Activated T-cell treated with anti-CD3 and anti-CD28 coated beads, Interleukin-2, amount 50 U/mL, for 24 hours (primary cell): ENCODE data around the gene SURF4.
"Not testable (repeated sequence)": the region's sequence is repeated elsewhere in the genome, so short reads cannot be mapped to it uniquely, and the experiment has no call there.

Experiments used
- DNase-seq: peaks from one replicate; pipeline ENCODE4 v3.0.0-alpha.2; 2020
- H3K27ac Mint-ChIP-seq: 2 replicates; pipeline ENCODE4 v1.8.0; 2020; ENCODE audit warnings: mild to moderate bottlenecking, mixed read lengths
- H3K27me3 Mint-ChIP-seq: 2 replicates; pipeline ENCODE4 v1.8.0; 2020; ENCODE audit warnings: mixed read lengths
- H3K36me3 Mint-ChIP-seq: 2 replicates; pipeline ENCODE4 v1.8.0; 2020; ENCODE audit warnings: low read depth, mixed read lengths
- H3K4me1 Mint-ChIP-seq: 2 replicates; pipeline ENCODE4 v1.8.0; 2020; ENCODE audit warnings: low read depth, mixed read lengths
- H3K4me3 Mint-ChIP-seq: 2 replicates; pipeline ENCODE4 v1.8.0; 2020; ENCODE audit warnings: mild to moderate bottlenecking, moderate library complexity, mixed read lengths
- H3K9me3 Mint-ChIP-seq: 2 replicates; pipeline ENCODE4 v1.8.0; 2020; ENCODE audit warnings: mixed read lengths

Gene SURF4

GRCh38 chr9:133389562-133389961 is 13.7 kb upstream of the SURF4 start:
- H3K27ac Mint-ChIP-seq: no peak overlapping the region
- no peak for DNase-seq
- peaks cover 19% of the 10 kb centered on the region for H3K27me3 Mint-ChIP-seq
- no peaks in the 10 kb centered on the region for H3K4me1 Mint-ChIP-seq
- H3K36me3 Mint-ChIP-seq: no peaks in the 10 kb centered on the region
- no peaks in the 10 kb centered on the region for H3K9me3 Mint-ChIP-seq
- no peak overlapping the region for H3K4me3 Mint-ChIP-seq

- Mint-ChIP-seq H3K27ac (no peak overlapping the region), H3K9me3 (no peaks in the 10 kb centered on the region), H3K36me3 (no peaks in the 10 kb centered on the region), H3K27me3 (peaks cover 19% of the 10 kb centered on the region), H3K4me3 (no peak overlapping the region), H3K4me1 (no peaks in the 10 kb centered on the region)
- DNase-seq: no peak
Observed at GRCh38 chr9:133389025-133389557, 13.2 kb upstream of the SURF4 start.

- DNase-seq: no peak
- Mint-ChIP-seq H3K4me3 (no peak overlapping the region), H3K36me3 (no peaks in the 10 kb centered on the region), H3K27ac (no peak overlapping the region), H3K9me3 (no peaks in the 10 kb centered on the region), H3K27me3 (peaks cover 19% of the 10 kb centered on the region), H3K4me1 (no peaks in the 10 kb centered on the region)
Observed at GRCh38 chr9:133387680-133388079, 11.8 kb upstream of the SURF4 start.

GRCh38 chr9:133386338-133386737 is 10.5 kb upstream of the SURF4 start:
- Mint-ChIP-seq H3K27ac (no peak overlapping the region), H3K4me3 (no peak overlapping the region), H3K36me3 (no peaks in the 10 kb centered on the region), H3K27me3 (peaks cover 19% of the 10 kb centered on the region), H3K4me1 (no peaks in the 10 kb centered on the region), H3K9me3 (no peaks in the 10 kb centered on the region)
- DNase-seq: no peak

GRCh38 chr9:133385452-133385851 is 9.6 kb upstream of the SURF4 start:
- no peaks in the 10 kb centered on the region for H3K9me3 Mint-ChIP-seq
- DNase-seq: no peak
- no peak overlapping the region for H3K4me3 Mint-ChIP-seq
- no peaks in the 10 kb centered on the region for H3K4me1 Mint-ChIP-seq
- H3K27ac Mint-ChIP-seq: no peak overlapping the region
- H3K36me3 Mint-ChIP-seq: no peaks in the 10 kb centered on the region
- peaks cover 14% of the 10 kb centered on the region for H3K27me3 Mint-ChIP-seq

DNA sequence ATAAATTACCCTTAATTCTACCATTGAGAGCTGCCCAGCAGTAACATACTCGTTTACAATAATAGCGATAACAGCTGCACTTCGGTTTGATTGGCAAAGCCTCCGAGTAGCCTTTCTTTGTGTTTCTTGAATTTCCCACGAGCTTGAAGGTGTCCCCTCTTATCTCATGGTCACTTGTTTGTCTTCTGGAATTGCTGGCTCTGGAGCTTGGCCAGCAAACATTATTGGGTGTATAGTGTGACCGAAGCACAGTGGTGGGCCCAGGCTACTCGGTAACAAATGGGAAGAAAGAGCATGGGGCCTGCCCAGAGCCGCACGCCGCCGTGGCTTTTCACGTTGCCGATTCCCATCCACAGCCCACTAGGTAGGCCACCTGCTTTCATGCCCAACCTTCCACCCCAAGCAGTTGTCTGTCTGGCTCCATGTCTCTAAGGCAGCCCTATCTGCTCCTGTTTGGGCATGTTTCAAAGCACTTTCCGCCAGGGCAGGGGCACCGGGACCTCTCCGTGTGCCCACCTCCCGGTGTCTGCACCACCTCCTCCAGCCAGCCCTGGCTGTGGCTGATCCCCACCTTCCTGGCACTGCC is 9.0 kb upstream of the SURF4 start:
- Mint-ChIP-seq H3K27ac (no peak overlapping the region), H3K27me3 (peaks cover 10% of the 10 kb centered on the region), H3K4me1 (no peaks in the 10 kb centered on the region), H3K36me3 (no peaks in the 10 kb centered on the region), H3K9me3 (no peaks in the 10 kb centered on the region), H3K4me3 (no peak overlapping the region)
- DNase-seq: no peak

GRCh38 chr9:133383438-133383837 is 7.6 kb upstream of the SURF4 start:
- Mint-ChIP-seq H3K36me3 (no peaks in the 10 kb centered on the region), H3K27ac (no peak overlapping the region), H3K27me3 (peaks cover 1% of the 10 kb centered on the region), H3K4me1 (no peaks in the 10 kb centered on the region), H3K4me3 (no peak overlapping the region), H3K9me3 (no peaks in the 10 kb centered on the region)
- no peak for DNase-seq

GRCh38 chr9:133382507-133383141 is 6.8 kb upstream of the SURF4 start:
- H3K4me1 Mint-ChIP-seq: no peaks in the 10 kb centered on the region
- H3K9me3 Mint-ChIP-seq: no peaks in the 10 kb centered on the region
- no peaks in the 10 kb centered on the region for H3K36me3 Mint-ChIP-seq
- no peak overlapping the region for H3K27ac Mint-ChIP-seq
- H3K4me3 Mint-ChIP-seq: no peak overlapping the region
- no peaks in the 10 kb centered on the region for H3K27me3 Mint-ChIP-seq
- no peak for DNase-seq

DNA sequence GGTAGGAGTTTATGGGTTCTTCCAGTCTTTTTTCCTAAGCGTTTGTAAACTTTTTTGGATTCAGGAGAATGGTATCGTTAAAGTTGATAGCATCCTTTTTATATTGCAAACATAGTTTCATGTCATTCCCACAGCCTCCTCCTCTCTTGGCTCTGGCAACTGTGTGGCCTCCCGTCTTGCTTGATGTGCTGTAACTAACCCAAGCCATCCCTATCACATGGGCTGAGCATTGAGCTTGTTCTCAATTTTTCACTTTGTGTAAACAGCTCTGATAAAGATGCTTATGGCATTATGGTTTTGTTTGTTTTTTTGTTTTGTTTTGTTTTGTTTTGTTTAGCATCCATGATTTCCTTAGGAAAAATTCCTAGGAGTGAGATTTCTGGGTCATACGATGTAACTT is 4.9 kb upstream of the SURF4 start:
- Mint-ChIP-seq H3K27me3 (no peaks in the 10 kb centered on the region), H3K27ac (no peak overlapping the region), H3K4me1 (peaks cover 2% of the 10 kb centered on the region), H3K9me3 (no peaks in the 10 kb centered on the region), H3K36me3 (no peaks in the 10 kb centered on the region), H3K4me3 (no peak overlapping the region)
- DNase-seq: no peak

- Mint-ChIP-seq H3K4me3 (no peak overlapping the region), H3K27ac (no peak overlapping the region), H3K4me1 (peaks cover 5% of the 10 kb centered on the region), H3K36me3 (peaks cover 8% of the 10 kb centered on the region), H3K27me3 (no peaks in the 10 kb centered on the region), H3K9me3 (no peaks in the 10 kb centered on the region)
- DNase-seq: no peak
Observed at GRCh38 chr9:133379153-133380086, 3.6 kb upstream of the SURF4 start.

GRCh38 chr9:133378408-133378962 is 2.6 kb upstream of the SURF4 start:
- H3K36me3 Mint-ChIP-seq: peaks cover 16% of the 10 kb centered on the region
- no peaks in the 10 kb centered on the region for H3K9me3 Mint-ChIP-seq
- DNase-seq: no peak
- H3K27ac Mint-ChIP-seq: no peak overlapping the region
- no peak overlapping the region for H3K4me3 Mint-ChIP-seq
- no peaks in the 10 kb centered on the region for H3K27me3 Mint-ChIP-seq
- peaks cover 10% of the 10 kb centered on the region for H3K4me1 Mint-ChIP-seq

DNA sequence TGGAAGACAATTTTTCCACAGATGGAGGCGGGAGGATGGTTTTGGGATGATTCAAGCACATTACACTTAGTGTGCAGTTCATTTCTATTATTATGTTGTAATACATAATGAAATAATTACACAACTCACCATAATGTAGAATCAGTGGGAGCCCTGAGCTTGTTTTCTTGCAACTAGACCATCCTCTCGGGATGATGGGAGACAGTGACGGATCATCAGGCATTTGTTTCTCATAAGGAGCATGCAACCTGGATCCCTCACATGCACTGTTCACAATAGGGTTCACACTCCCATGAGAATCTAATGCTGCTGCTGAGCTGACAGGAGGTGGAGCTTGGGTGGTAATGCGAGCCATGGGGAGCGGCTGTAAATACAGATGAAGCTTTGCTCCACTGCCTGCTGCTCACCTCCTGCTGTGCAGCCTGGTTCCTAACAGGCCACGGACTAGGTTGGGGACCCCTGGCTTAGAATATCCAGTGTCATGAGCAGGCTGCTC is 1.9 kb upstream of the SURF4 start:
- Mint-ChIP-seq H3K4me3 (no peak overlapping the region), H3K27ac (no peak overlapping the region), H3K9me3 (no peaks in the 10 kb centered on the region), H3K4me1 (peaks cover 17% of the 10 kb centered on the region), H3K27me3 (no peaks in the 10 kb centered on the region), H3K36me3 (peaks cover 23% of the 10 kb centered on the region)
- no peak for DNase-seq

- not testable (repeated sequence) for H3K27ac Mint-ChIP-seq, DNase-seq
- H3K4me3 Mint-ChIP-seq: peak overlapping the region; percentile 64
Observed at GRCh38 chr9:133377280-133377679, 1.4 kb upstream of the SURF4 start.

GRCh38 chr9:133375116-133375723 is 640 bp downstream of the SURF4 start:
- Mint-ChIP-seq H3K9me3 (no peaks in the 10 kb centered on the region), H3K36me3 (peaks cover 49% of the 10 kb centered on the region), H3K27me3 (no peaks in the 10 kb centered on the region), H3K27ac (peak overlapping the region; percentile 99), H3K4me3 (peak overlapping the region; percentile 99), H3K4me1 (peaks cover 42% of the 10 kb centered on the region)
- DNase-seq: no peak

More at GRCh38 chr9:133377280-133377679, 1.4 kb upstream of the SURF4 start:
- Mint-ChIP-seq H3K36me3 (peaks cover 28% of the 10 kb centered on the region), H3K4me1 (peaks cover 22% of the 10 kb centered on the region)
- H3K9me3 Mint-ChIP-seq, H3K27me3 Mint-ChIP-seq: not testable (repeated sequence)
